Stomach (tissue), 4 donors: ENCODE data around the gene TEX13D.

Source experiments
- CTCF ChIP-seq, 7 experiments: fragments of 450-650 bp in 4 of 7; fragments of 200-600 bp in 3 of 7; sonication (generic) in 3 of 7; IDR thresholded peaks; one replicate each; pipeline ENCODE4 v1.5.1; 2016 to 2019; ENCODE audit warnings: antibody characterized with exemption in 7 of 7, control low read depth in 2 of 7, mild to moderate bottlenecking in 1 of 7
- EP300 ChIP-seq: sonication (generic); formaldehyde crosslinking; IDR thresholded peaks from one replicate; pipeline ENCODE4 v1.6.1; 2017; ENCODE audit warnings: antibody characterized with exemption
- POLR2A ChIP-seq, 4 donors: fragments of 450-650 bp; IDR thresholded peaks; one replicate each; pipeline ENCODE4 v1.6.1; 2016; ENCODE audit warnings: antibody characterized with exemption in 4 of 4, control low read depth in 2 of 4, mild to moderate bottlenecking in 1 of 4, moderate library complexity in 1 of 4
- POLR2AphosphoS5 ChIP-seq, 3 donors: sonication (generic); formaldehyde crosslinking; IDR thresholded peaks; one replicate each; pipeline ENCODE4 v1.6.1; 2016; ENCODE audit warnings: antibody characterized with exemption in 3 of 3

DNA sequence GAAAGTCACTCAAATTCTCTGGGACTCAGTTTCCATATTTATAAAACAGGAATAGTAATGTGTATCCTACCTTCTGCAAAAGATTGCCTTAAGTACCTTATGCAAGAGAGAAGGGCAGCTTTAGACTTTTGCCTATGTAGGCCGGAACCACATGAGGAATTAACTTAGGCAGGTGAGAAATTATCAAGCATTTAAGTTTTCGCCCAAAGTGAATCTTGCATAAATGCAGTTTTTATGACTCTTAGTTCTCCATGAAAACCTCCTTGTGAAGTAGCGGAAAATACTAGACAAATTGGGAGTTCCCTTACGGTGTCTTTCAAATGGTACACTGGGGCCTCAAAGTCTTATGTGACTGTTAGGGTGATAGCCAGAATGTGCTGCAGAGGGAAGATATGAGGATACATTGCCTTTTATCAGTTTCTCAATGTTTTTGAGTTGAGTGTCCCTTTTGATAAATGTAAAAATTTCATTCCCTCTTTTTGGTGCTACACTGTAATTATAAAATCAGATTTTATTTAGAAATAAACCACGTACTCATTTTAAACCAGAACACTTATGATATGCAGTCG, 16.5 kb downstream of the TEX13D start:
- TF ChIP-seq EP300 (no peak), POLR2A (IDR thresholded peaks at IDR 0.05) (no peak), CTCF (IDR thresholded peaks at IDR 0.05) (no peak), POLR2AphosphoS5 (IDR thresholded peaks at IDR 0.05) (no peak)
